ENCODE data around the gene IYD.

Gene IYD, protein sequence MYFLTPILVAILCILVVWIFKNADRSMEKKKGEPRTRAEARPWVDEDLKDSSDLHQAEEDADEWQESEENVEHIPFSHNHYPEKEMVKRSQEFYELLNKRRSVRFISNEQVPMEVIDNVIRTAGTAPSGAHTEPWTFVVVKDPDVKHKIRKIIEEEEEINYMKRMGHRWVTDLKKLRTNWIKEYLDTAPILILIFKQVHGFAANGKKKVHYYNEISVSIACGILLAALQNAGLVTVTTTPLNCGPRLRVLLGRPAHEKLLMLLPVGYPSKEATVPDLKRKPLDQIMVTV
- total RNA-seq, result 0 reads per million in 3 experiments

DNA sequence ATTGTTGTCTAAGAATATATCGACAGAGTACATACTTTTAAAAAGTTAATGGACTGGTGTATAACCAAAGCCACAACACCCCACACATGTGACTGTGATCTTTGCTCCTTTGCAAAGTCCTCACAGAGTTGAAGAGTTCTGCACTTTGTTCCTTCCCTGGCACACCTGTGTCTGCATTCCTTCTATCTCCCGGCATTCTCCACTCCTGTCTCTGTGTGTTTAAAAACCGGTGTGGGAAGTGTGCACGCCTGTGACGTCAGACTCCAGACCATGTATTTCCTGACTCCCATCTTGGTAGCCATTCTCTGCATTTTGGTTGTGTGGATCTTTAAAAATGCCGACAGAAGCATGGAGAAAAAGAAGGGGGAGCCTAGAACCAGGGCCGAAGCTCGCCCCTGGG is at the start of gene IYD:
Gene IYD (plus strand): TSS at position 251 of the 400 bp plus-strand sequence. CDS start 20 bp downstream, at position 271.
- DNase-seq, result no peak

DNA sequence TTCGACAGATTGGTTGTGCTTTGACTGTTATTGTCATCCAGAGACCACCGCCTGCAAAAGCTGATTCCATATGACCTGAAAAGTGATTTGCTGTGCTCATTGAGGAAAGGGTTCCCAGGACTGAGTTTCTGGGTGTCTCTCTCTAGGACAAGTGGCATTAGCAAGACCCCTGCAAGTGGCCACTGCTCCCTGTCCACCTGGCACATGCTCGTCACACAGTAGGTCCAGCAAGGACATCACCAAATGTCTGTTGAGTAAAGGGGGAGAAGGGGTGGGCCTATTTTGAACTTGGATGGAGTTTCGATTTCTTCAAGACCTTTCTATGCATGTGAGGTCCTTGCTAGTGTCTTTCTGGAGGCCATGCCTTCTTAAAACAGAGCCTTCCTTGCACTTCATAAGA is 48.9 kb upstream of the IYD start:
- DNase-seq, result no peak

DNA sequence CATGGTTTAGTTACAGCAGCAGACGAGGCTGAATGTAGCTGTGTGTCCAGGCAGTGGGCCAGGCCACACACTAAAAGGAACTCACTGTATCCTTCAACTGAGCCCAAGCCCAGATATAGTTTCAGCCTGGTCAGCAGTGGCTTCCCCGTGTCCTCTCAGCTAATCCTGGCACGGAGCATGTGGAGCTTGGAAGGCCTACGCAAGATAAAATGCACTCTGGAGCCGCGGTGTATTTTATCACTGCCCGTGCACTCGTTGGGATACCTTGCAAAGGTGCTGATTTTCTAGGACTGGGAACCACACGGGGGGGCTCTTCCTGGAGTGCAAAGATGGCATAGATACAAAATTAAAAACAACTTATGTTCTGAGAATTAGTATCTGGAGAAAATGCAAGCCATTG is 48.4 kb upstream of the IYD start:
- no peak for DNase-seq

DNA sequence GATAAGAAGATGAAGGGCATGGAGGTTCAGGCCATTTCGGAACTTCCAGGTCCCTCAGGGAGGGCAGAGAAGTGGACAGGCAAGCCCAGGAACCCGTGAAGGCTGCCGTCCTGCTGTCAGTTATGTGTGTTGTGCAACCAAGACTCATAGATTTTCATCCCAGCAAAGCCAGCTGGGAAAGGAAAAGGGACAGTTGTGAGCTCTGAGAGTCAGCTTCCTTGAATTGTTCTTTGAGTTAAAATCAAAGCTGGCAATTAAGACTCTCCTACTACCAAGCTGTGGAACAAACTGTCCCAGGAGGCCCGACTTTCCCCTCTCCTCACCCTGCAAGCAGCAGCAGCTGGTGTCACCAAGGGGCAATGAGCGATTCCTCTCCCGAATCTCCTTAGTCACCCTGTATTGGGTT is 46.3 kb upstream of the IYD start:
- no peak for DNase-seq

DNA sequence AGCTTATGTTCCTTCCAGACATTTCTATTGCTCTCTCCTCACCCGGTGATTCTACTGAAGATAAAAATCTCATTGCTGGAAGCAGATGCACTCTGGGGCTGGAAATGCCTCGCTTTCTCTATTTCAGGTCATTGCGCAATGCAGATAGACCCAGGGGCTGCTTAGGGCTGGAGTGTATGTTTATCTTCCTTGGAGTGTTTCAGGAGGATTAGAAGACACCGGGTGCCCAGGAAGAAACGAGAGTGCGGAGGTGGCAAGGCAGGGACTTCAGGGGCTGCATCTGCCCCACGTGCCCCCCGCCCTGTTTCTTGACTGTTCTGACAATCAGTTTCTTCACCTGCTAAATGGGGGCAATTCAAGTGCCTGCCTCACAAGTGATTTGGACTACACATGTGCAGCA is 45.6 kb upstream of the IYD start:
- no peak for DNase-seq

DNA sequence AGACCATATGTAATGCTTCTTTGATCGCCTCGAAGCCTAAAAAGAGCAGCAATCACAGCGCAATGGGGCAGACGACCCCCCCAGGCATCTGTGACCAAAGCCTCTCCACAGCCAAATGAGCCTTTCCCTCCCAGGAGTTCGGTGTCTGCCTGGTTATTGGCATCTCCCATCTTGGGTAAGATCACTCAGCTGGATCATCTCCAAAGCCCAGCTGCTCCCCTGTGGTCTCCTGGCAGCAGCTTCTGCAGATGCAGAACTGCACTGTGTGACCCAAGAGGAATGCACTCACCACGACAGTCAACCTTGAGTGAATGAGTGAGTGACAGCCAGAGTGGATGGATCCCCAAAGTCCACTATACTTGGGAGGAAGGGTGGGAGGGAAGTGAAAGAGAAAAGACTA is 44.8 kb upstream of the IYD start:
- DNase-seq, result no peak

DNA sequence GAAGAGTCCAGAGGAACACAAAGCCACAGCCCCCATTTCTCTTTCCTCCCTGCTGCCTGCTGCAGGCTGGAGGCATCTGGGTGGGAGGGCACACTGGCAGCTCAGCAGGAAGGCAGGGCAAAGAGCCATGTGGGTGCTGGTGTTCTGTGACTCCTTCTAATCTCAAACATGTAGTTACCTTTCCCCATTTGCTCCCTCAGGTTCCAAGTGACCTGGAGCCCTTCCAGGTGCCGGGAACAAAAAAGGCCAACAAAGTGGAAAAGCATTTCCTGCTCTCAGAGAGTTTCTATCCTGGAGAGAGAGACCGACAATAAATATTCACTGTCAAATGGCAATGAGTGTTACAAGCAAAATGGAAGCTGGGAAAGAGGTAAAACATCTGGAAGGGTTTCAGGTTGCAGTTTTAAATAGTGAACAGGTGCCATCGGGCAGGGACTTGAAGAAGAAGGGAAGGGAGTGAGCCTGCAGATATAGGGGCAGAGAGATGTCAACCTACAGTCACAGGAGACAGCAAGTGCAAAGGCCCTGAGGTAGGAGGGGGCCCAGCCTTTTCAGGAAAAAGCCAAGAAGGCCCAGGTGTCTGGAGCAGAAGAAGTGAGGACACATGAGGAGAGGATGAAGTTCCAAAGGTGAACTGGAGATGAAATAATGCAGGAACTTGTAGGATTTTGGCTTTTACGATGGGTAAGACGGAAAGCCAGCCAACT is 43.6 kb upstream of the IYD start:
- no peak for DNase-seq

DNA sequence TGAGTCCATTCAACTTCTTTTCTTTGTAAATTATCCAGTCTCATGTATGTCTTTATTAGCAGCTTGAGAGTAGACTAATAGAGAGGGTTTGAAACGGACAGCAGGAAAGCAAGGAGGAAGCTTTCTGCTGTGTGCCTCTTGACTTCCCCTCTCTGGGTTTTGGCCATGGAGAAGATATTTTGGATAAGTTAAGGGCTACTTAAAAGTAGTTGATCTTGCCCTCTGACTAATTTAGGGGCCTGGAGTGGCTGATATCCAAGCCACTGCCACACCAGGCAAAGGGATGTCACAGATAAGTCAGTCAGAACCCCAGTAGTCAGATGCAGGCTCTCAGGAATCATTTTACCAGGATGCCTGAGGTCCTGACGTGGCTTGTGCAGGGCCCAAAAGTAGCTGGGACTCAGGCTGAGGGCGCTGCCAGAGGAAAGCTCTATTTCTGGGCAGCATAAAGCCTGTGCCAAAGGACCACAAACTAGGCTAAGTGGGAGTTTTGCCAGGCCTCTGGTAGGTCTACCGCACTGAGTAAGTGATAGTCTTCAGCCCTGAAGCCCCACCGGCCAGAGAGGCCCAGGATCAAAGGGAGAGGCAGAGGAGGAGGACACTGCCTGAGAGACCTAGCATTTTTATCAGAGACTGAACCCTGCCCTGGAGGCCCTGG is 41.6 kb upstream of the IYD start:
- no peak for DNase-seq

DNA sequence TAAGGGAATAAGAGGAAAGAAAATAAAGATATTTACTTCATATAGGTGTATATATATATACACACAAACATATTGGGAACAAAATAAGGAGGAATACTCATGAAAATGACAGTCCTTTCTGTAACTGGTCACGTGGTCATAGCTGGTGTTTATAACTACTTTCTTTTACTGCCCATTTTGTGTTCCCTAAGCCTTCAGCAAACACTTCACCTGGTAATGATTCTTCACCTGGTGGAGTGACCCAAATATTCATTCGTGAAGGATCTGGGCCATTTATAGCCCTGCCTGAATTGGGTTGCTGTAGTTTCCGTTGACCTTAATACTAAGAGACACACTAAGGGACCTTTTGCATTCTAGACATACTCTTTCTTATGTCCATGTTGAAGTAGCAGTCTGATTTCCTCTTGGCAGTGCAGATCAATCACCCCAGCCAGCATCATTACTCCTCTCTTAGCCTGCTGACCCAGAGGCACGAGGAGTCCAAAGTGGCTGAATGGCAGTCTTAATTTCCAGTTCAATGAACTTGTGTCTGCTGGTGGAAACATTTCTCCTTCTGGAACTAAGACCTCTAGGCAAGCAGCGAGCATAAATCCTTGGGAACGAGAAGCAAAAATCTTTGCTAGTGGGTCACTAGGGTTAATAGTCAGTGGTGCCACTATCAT is 39.9 kb upstream of the IYD start:
- no peak for DNase-seq

DNA sequence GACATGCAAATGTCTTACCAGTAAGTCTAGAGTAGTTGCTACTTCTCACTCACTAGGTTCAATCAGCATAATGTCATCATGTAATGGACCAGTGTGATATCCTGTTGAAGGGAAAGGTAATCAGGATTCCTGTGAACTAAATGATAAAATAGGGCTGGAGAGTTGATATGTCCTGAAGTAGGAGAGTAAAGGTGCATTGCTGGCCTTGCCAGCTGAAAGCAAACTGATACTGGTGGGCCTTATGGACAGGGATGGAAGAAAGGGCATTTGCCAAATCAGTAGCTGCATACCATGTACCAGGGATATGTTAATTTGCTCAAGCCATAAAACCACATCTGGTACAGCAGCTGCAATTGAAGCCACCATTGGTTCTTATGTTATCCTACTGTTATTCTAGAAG is 37.5 kb upstream of the IYD start:
- DNase-seq, result no peak

DNA sequence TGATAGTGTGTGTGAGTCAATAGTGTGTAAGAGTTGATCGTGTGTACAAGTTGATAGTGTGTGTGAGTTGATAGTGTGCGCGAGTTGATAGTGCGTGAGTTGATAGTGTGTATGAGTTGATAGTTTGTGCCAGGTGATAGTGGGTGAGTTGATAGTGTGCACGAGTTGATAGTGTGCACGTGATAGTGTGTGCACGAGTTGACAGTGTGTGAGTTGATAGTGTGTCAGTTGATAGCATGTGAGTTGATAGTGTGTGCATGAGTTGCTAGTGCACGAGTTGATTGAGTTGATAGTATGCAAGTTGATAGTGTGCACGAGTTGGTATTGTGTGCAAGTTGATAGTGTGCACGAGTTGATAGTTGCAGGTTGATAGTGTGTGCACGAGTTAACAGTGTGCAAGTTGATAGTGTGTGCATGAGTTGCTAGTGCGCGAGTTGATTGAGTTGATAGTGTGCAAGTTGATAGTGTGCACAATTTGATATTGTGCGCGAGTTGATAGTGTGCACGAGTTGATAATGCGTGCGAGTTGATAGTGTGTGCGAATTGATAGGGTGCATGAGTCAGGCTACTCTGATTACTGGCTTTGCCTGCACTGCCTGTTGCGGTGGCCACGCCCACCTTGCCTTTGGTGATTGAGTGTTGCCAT is 35.8 kb upstream of the IYD start:
- no peak for DNase-seq

DNA sequence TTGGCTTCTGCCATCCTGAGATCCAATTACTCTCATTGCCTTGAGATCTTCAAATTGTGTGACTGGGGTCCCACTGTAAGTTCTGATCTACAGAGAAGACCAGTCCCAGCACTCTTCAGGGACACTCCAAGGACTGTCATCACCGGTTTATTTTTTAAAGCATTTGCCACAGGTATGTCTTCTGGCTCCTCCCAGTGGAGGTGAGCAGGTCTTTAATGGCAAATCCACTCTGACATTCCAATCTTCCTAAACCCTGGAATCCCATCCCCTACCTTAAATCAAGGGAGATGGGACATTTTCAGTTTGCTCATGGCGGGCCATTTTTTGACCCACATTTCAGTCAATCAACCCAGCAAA is 35.2 kb upstream of the IYD start:
- DNase-seq, result no peak

DNA sequence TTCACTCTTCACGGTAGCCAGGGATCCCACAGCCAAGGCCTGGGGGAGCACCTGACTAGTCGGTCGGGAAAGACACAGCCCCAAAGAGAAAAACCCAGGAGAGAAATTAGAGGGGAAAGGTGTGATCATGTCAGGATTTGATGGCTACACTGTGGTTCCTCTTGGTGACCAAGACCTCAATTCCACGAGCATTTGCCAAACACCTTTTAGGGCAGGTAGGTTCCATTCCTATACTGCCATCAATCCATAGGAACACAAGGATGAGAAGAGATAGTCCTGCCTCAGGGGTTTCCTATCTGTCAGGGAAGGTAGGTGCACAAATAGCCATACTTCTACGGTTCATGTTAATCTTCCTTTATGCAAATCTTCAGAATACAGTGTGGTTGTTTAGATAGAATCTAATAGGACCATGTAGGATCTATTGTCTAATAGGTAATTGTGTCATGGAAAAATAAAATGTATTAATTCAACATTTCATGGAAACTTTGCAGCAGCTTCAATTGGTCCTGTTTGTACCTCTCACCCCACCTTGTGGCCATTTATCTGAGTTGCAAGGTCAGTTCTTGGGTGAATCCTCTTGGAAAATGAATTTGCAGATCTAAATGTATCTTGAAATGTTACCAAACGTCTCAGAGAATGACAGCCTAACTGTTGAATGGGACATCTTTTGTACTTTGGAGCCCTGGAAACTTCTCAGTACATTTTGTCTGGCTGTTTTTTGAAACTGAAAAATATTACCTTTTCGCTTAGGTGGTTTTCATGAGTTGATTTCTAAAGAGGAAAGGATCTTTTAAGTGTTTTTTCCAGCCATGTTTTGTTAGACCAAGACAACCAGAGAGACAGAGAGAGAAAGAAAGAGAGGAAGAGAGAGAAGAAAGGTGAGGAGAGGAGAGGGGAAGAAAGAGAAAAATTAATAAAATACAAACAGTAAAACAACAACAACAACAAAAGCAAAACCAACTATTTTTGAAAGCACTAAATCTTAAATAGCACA is 33.7 kb upstream of the IYD start:
- no peak for DNase-seq

DNA sequence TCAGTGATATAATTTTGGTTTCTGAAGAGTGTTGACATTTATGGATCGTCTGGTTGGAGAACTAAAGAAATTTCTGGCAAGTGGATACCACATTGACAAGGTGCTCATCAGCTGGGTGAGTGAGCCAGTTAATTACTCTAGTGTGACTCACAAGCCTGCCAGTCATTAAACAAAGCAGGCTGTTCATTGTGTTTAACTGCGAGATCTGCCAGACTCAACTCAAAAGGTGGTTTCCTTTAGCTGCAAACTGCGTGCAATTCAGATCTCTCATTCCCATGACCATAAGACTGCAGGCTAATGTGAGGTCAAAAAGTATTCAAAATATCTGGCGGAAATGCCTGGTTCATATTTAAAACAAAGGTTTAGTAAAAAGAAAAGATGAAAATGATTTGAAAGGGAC is 32.5 kb upstream of the IYD start:
- DNase-seq, result no peak

DNA sequence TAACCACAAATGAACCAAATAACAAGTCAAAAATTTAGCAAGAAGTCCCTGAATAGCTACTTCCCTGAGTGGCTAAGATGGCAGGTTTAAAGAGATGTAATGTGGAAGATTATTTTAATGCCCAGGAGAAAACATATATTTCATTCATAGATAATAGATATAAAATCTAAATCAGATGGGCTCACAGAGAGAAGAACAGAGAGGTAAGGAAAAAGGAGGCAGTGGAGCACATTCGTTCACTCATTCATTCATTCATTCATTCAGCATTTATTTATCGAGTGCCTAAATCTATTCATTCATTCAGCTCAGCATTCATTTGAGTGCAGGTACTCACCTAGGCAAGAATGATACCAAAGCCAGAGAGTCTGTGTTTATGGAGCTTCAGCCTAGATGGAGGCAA is 32.1 kb upstream of the IYD start:
- no peak for DNase-seq

DNA sequence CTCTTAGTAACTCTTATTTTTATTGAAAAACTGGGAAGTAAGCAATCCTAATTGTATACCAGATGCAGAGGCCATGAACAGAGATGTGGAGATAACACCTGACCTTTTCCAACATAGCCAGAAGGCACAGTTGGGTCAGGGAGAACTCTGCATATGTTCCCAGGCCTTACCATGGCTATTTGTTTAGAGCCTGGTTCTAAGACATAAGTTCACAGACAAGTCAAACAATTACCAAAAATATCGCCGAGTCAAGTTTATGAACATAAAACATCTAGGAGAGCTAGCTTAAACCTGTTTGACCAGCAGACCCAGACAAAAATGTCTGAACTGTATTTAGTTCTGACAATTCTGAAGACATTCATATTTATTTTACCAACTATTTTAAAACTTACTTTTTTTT is 26.7 kb upstream of the IYD start:
- no peak for DNase-seq

DNA sequence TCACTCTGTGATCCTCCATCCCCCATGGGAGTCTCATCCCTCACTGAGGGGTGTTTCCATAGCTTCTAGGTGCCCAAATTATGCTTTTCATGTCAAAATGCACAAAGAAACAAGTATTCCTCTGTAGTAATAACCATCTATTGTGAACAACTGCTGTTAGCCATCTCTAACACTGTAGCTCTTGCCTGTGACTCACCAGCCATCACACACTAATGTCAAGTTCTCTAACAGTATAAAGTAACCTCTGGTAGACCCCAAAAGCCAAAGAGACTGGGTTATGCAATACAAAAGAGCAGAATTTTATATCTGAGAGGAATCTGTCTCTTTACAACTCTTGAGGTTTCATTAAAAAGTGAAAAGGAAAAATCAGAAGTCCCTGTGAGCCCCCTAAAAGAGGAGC is 25.4 kb upstream of the IYD start:
- DNase-seq, result no peak

DNA sequence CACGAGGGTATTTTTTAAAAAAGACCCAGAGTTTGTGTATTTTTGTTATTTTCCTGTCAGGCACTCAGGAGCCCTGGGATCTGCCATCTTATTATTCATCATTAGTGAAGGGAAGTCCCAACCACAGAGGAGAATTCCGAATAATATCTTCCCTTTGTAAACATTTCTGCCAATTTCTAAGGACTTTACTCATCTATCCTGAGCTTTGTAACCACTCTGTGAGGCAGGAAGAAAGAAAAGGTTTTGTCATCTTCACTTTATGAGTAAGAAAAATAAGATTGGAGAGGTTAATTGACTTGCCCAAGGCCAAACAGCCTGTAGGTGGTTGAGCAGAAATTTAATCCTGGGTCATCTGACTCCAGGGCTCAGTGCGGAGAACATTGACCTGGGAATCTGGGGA is 23.0 kb upstream of the IYD start:
- no peak for DNase-seq

DNA sequence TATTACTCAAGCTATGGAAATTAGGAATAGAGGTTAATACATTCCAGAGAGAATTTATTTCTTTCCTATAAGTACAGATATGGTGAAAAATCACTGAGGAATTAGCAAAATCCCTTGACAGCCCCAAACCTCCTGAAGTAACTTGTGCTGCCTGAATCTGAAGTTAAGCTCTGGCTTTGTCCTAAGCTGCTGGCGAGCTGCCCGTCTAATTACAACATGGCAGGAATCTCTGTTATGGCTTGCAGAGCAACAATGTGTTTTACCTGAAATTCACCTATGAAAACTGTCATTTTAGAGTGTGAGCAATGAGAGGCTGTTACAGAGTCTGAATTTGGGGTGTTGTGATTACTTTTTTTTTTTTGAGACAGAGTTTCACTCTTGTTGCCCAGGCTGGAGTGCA is 22.5 kb upstream of the IYD start:
- DNase-seq, result no peak

DNA sequence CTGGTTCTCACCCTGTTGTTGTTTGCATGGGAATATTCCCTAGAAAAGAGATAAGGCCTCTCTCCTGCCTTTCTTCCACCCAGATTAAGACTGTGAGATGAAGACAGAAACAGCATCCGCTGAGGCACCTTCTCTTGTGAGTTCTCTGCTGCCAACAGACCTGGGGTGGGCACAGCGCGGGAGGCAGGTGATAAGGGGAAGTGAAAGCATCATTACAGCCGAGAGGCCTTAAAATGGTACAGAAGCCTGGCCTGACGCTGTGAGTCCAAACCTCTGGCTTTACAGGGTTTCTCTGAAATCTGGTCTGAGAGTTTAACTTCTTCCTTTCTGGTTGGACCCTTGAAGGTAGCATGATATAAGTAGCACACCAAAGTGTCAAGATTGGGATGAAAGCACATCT is 21.0 kb upstream of the IYD start:
- no peak for DNase-seq

DNA sequence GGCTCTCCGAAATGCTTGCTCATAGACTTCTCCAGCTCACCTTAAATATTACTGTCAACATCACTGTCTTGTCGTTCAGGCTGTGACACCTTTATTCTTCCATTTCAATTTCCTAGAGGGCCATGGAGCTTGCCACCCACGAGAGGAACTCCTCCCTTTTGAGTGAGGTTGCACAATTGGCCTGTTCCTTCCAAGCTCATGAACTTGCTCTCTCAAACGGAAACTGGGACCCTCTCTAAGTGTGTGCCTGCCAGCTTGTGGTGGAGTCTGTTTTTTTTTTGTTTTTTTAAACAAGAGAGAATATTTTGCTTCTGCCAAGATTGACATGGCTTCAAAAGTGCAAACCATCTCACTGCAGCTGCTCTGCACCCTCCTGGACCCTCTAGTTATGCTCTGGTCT is 19.3 kb upstream of the IYD start:
- no peak for DNase-seq

Data from central memory CD4-positive, alpha-beta T cell (primary cell).